Femur (tissue), 1 donor: ENCODE measurements around the gene ALDH3B1.
A peak's percentile ranks its signal among the peaks of the same experiment; 100 is the strongest.

Experiments used
- DNase-seq: peaks from one replicate; pipeline ENCODE4 v3.0.0-alpha.2; 2017

ALDH3B1 gene

DNA sequence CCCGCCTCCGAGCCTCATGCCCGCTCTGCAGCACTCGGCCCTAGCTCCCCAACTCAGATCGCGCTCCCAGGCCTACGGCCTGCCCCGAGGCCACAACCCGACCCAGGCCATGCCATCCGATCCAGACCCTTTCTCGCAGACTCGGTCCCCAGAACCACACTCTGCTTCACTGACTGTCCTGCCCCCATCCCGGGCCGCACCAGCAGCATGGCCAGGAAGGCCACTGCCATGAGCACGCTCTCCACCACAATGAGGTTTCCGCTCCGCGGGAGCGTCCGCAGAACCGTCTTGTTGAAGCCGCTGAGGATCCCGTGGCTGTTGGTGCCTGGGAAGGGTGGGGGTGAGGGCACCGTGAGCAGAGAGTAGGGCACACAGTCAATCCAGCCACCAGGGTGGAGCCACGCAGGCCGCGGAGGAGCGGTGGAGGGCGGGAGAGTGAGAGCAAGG is 12.6 kb upstream of the ALDH3B1 start:
- no peak for DNase-seq

DNA sequence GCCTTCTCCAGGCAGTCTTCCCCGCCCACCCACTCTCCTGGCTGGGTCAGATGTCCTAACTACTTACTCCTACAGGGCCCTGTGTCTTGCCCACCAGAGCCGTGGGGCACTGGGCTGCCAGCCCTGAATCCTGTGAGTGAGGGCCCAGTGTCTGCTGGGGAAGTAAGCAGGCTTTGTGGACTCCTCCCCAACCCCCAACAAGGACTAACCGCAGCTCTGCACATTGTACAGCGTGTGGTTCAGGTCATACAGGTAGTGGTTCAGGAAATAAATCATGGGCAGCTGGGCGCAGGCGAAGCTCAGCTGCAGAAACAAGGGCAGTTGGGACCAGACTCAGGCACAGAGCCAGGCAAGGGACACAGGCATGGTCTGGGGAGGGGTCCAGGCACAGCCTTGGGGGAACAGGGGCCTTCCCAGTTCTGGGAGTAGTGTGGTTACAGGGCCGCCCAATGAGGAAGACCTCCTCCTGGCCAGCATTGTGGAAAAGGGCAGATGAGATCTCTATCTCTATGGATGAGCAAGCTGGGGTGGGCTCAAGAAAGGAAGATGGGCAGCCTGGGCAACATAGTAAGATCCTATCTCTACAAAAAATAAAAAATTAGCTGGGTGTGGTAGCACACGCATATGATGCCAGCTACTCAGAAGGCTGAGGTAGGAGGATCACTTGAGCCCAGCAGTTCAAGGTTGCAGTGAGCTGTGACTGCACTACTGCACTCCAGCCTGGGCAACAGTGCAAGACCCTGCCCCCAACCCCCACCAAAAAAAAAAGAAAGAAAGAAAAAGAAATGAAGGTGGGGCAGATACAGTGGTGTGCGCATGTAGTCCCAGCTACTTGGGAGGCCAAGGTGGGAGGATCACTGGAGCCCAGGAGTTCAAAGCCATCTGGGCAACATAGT is 11.7 kb upstream of the ALDH3B1 start:
- no peak for DNase-seq

DNA sequence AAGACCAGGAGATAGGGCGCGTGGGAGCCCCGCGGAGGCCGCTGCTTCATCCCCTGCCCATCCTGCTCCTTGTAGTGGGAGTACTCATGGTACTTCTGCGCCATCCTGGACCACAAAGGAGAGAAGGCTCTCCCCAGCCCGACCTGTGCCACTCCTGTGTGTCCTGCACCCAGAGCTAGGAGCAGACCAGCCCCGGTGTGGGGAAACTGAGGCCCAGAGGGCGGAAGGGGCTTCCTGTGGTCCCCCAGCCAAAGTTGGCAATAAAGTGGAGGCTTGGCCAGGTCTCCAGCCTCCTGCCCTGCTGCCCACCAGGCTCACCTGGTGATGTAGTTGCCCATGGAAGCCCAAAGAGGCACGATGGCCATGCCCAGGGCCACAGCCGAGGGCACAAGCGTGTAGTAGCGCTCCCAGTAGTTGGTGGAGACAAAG is 10.9 kb upstream of the ALDH3B1 start:
- no peak for DNase-seq

DNA sequence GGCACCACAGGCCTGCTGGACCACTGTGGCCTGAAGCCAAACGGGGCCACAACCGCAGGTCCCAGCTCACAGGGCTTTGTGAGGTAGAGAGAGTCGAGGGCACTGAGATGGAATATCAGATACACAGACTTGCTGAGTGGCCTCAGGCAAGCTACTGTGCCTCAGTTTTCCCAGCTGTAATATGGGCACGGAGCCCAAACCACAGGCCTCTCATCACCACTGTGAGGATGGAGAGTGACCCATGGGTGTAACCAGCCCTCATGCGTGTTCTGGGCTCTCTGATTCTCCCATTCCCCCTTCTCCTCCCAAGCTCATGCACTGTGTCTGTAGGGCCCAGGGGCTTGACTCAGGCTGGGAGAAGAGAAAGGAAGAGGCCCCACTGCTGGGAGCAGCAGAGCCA is 10.4 kb upstream of the ALDH3B1 start:
- DNase-seq = no peak

DNA sequence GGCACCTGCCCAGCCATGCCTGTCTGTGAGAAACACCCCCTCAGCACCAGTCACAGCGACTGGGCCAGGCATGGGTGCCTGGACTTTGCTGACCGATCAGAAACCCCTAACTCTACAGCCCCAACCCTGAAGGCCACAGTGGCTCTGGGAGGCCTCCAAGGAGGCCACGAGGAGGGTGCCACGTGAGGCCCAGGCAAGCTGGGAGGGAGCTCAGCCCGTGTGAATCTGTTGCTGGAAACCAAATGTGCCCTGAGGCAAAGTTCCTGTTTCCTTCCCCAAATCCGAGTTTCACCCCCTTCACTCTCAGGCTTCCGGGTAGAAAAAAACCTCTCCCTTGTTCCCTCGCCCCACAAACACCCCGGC is 7.6 kb upstream of the ALDH3B1 start:
- DNase-seq = no peak

DNA sequence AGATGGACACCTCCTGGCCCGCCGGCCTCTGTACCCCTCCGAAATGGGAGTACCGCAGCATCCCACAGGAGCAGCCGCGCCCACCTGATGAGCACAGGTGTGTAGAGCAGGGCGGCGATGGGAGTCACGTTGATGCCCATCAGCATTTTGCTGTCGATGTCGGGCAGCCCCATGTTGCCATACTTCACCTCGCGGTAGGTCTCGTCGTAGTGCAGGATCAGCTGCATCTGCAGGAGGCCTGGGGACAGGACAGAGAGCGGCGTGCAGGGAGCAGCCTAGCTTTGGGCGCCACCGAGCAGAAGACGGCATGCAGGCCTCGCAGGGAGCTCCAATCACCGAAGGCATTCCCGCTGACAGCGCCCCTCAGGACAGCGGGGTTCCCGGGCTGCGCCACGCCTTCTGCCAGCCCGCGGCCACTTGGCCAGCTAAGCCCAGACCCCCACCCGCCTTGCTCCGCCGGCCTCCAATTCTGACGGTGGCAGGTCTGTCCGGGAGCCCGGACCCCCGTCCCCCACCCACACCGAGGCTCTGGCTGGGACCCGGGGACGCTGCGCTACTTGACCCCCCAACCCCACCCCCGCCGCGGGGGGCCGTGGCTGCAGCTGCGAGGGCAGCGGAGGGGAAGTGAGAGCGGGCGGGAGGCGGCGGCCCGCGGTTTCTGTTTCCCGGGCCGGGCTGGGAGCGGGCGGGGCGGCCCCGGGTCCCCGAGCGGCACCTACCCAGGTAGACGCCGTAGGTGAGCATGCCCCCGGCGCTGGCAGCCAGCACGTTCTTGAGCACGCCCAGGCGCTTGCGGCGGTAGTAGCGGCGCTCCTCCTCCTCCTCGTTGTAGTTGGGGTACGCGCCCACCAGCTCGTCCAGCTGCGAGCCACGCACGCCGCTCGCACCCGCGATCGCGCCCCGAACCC is 6.9 kb upstream of the ALDH3B1 start:
- no peak for DNase-seq

DNA sequence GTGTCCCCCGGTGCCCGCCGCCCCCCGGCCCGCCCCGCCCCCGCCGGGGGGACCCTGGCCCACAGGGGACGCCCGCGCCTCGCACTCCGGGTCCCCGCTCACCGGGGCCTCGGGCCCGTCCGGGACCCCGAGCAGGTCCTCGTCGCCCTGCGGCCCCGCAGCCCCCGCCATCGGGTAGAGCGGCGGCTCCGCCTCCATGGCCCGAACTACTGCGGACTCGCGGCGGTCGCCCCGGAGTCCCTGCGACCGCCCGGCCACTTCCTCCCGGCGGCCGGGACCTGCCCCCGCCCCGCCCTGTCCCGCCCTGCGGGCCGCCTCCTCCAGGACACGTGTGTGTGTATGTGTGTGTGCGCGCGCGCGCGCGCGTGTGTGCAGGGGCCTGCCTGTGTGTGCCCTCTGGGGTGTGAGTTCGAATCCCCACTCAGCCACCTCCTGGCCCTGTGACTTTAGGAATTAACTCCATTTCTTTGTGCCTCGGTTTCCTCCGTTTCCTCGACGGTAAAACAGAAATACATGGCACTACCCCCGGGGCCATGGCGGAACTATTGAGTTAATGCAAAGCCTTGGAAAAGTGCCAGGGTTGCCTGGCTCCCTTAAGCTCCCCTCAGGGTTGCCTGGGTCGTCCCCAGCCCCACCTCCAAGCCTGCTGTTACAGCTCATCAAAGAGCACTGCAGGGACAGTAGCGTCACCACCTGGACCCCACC is 6.1 kb upstream of the ALDH3B1 start, which contains the start of gene UNC93B1:
UNC93B1 (minus strand) TSS at position 252 of the 705 bp plus-strand sequence; CDS start at position 198, 54 bp downstream.
- peak; percentile 89 for DNase-seq

DNA sequence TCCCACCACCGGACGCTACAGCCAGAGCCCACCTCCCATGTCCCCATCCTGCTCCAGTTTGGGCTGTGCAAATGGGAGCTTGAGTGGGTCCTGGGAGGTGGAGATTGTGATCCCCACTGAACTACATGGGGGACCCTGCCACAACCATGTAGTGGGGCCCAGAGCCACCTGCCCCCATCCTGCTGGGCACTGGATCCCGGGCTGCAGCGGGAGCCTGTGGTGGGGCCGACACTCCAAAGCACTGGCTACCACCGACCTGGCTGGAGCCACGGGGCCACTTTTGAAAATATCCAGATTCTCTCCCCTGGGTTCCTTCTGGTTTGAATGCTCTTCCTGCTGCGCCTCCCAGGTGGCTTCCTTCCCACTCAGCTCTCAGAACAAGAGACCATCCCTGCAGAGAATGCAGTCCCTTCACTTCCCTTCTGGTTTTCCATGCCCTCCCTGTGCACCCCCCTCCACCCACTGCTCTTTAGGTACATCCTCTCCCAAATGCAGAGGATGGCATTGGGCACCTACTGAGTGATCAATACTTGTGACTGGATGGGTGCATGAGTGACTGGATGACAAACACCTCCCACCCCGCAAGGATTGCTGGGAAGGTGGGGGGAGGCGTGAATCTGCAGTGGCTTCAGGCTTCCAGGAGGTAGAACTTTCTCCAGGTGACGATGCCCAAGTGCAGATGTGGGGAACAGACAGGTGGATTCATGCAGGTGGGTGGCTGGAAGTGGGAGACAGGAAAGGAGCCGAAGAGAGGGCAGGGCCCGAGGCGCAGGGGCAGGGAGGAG is 5.4 kb upstream of the ALDH3B1 start:
- no peak for DNase-seq

DNA sequence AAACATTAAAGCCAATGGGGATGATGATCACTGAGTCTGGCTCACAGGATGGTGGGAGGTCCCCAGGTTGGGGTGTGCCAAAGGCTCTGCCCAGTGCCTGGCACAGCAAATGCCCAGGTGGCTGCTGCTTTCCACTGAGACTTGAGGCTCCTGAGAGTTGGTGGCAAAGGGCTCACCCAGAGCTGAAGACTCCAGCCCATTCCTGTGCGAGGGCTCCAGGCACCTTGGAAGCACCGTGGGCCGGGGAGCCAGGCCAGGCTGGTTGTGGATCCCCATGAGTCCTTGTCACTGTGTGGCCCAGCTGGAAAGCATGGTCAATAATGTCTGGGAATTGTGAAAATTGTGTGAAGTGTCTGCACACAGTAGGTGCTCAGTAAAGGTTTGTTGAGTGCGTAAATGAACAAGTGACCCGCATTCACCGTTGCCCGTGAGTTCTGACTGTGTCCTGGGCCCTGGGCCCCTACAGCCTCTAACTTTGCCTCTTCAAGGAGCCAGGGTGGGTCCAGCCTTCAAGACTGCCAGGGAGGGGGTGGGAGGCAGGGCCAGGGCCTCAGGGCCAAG is 3.4 kb upstream of the ALDH3B1 start:
- DNase-seq = no peak

DNA sequence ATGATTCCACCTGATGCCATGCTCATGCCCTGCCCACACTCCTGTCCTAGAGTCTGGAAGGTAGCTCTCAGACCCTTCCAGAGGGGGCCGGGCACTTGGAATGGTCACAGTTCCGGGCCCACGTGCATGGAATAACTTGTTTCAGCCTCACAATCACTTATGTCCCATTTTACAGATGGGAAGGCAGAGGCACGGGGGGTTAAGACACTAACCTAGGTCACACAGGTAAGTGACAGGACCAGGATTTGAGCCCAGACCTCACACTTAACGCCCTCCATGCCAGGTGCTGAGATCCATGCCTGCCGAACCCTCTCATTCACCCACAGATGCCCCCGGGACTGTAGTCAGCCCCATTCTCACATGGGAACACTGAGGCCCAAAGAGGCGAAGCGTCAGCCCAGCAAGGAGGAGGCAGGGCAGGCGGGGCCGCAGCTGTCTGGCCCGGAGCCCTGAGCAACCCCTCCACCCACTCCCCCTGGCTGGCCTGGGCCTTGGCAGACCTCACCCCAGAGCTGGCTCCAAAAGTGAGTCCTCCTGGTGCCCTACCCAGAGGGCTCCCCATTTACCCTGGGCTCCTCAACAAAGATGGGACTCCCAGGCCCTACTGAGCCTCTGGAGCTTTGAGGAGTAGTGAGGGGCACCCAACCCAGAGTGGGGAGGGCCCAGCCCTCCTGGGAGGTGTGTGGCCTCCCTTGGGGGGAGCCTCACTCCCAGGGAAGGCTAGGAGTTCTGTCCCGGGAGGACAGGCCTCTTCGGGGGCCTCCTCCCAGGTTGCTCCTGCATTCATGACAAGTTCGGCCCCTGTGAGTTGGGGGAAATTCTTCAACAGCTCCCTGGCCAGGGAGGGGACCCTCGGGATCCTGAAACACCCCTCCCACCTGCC is 2.4 kb upstream of the ALDH3B1 start:
- DNase-seq = no peak

DNA sequence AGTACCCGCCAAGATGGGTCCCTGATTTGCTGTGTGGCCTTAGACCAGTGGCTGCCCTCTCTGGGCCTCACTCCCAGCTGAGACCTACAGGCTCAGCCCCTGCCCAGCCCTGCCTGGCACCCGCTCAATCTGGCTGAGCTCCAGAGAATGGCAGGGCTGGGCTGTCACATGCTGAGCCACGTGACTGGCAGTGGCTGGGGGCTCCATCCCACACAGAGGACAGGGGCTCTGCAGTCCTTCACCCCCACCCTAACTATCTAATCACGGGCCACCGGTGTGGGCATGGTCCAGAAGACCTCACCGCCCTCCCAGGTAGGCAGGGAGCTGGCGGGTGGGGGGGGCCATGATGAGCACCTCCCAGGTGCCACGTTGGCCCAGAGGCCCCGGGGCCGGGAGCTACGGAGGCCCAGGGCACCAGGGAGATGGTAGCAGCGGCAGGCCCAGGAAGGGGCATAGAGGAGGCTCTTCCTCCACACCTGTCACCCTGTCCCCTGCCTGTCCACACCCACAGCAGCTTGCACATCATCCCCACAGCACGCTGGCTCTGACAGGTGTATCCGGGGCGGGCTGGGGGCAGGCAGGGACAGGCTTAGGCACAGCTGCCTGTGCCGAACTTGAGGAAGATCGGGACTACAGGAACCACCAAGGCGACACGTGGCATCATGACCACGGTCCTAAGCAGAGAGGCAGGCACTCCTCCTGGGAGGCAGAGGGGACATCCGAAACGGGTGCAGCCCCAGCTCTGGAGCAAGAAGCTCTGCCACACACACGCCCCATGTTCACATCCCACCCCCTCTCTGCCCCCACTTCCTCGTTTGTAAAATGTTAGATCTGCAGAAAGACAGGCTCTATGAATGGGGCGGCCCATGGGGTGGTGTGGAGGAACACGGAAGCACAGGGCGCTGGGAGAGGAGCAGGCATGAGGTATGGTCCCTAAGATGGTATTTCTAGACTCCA is 1.5 kb upstream of the ALDH3B1 start:
- no peak for DNase-seq

DNA sequence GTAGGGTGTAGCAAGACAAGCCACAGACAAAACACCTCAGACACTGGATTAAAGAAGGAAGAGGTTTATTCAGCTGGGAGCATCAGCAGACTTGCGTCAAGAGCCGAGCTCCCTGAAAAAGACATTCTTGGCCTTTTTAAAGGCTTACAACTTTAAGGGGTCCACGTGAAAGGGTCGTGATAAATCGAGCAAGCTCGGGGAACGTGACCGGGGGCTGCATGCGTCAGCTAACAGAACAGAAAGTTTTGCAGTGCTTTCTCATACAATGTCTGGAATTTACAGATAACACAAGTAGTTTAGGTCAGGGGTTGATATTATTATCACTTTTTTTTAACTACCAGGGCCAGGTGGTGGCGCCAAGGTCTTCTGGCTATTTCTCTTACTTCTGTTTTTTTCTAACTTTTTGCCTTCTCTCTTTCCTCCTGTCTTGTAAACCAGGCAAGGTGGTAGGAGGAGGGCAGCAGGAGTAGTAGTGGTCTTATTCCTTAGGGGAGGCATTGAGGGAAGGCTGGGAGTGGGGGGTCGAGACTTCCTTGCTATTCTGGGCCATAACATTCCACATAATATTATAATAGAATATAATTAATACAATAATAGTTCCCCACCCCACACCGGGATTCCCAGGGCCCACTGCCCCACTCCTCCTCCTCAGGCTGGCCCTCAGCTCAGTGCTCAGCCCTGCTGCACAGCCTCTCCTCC is 587 bp upstream of the ALDH3B1 start:
- no peak for DNase-seq

DNA sequence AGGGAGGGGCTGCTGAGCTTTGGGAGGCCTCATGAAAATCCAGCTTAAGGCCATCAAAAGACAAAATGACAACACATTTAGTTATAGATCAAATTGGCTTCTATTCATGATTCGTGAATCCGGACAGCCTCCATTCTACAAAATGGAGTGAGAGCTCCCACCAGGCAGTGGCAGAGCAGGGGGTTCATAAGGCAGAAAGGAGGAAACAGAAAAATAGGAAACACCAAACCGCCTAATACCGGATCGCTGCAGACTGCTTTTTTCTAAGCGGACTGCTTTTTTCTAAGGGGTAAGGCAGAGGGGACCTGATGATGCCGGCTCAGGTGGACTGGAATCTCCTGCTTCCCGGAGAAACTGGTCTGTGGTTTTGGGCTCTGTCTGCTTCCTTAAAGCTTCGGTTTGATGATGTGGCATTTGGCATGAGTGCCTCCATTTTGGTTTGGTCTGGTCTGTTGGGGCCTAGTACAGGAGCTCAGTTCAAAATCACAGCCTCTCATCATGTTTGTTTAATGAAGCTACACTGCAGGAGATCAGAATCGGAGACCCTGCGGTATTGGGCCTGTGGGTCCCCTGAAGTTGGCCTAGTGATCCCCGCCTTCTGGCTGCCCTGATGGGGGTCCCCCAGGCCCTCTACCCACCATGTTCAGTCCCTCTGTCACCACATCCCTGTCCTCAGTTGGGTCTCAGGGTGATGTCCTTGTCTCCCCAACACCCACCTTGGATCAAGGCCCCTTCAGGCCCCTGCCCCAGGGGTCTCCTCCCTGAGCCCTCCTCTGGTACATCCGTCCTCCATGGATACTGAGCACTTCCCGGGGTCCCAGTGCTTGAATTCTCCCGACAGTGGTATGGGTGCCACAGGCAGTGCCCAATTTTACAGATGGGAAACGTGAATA is 1.2 kb downstream of the ALDH3B1 start:
- DNase-seq = no peak

DNA sequence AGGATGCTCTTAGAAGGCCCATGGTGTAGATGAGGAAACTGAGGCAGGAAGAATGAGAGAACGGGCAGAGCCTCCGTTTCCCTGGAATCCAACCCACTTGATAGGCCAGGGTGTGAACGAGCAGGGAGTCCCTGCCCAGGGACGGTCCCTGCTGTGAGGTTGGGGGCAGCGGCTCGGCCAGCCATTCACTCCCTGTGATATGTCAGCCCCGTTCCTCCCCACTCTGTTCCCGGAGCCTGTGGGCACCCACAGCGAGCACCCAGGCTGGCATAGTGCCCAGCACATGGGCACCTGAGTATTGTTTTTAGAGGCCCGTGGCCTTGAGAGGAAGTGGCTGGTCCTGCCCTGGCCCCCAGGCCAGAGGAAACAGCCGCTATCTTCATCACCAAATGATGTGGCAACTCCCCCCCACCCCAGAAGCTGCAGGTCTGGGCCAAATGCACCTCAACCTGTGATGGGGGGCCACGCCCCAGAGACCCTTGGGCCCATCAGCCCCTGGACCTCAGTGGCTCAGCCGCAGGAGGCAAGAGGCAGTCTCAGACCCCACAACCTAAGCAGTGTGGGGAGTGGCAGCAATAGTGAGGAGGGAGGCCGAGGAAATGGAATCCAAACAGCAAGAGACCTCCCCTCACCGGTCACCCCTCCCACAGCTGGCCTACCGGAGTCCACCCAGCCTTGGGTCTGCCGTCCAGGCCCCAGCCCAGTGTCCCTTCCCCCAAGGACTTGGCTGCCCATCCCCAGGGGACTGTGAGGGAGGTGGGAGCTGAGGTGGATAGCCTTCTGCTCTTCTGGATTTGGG is 2.1 kb downstream of the ALDH3B1 start:
- no peak for DNase-seq

DNA sequence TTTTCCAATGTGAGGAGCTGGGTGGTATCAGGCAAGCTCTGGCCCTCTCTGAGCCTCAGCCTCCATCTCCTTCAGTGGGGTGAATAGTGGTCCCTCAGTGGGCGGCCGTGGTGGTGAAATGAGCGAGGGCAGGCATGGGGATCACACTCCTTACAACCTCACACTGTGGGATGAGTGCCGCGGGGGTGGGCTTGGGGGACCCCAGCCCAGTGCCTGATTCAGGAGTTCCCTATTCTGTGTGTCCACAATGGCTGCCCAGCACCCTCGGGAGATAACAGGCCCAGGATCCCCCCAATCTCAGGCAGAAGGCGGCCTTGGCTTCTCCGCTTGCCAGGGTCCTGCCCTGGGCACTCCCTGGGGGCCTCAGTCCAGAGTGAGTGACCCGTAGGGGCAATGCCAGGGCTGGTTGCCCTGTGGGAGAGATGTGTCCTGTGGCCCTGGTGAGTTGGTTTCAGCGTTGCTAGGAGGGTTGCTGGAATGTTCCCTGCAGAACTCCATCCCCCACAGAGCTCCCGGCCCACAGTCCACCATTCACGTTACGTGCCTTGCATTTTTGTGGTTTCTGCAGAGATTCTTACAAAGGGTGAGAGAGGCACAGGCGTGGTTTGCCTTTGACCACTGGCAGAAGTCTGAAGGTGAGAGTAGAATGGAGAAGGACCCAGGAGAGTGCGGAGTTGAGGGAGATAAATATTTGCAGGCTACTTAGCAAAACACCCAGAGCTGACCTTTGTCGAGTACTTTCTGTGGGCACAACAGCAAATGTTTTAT is 2.9 kb downstream of the ALDH3B1 start:
- peak; percentile 61 for DNase-seq

DNA sequence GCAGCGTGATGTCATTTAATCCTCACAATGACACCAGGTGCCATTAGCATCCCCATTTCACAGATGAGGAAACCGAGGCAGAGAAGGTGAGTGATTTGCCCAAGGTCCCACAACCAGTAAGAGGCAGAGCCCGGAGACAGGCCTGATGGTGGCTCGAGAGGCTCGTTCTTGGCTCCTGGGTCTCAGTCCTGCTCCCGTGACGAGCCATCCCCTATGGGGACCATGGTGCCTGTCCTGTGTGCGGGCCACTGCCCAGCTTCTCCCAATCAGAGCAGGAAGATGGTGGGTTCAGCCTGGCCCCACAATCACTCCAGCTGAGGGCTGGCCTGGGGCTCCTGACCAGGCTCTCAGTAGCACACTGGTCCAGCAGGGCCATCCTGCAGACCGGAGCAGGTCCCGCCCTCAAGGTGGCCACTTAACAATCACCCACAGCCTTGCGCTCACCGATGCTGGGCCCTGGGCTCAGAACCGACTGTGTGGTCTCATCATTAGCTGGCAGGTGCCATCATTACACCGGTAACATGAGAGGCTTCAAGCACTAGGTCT is 3.6 kb downstream of the ALDH3B1 start:
- no peak for DNase-seq
